Neural cell (in vitro differentiated cells): Measurements from ENCODE around the gene PACS2. TPM values are rescaled to one million over a fixed set of nuclear protein-coding genes. Genes with fewer than 3 reads are reported as not detected.

Experiments
- H2AFZ ChIP-seq: fragments of 200-600, 300-800 bp; sonication (generic), shearing (Covaris generic); 2 replicates; pipeline ENCODE4 v1.6.0; 2014; ENCODE audit warnings: low read depth, mild to moderate bottlenecking, antibody characterized with exemption, low read length, moderate library complexity
- H3F3A ChIP-seq: fragments of 200-600 bp; shearing (Covaris generic); 2 replicates; pipeline ENCODE4 v1.6.1; 2016; ENCODE audit warnings: mild to moderate bottlenecking, moderate library complexity, mixed read lengths, antibody characterized with exemption, low read length; ENCODE audit not compliant: insufficient read depth, poor library complexity, severe bottlenecking
- H3K27ac ChIP-seq: fragments of 200-600, 300-800 bp; sonication (generic), shearing (Covaris generic); 2 replicates; pipeline ENCODE4 v1.5.1; 2014; ENCODE audit warnings: mild to moderate bottlenecking, low read length, moderate library complexity
- H3K27me3 ChIP-seq: fragments of 300-800, 200-600 bp; sonication (generic), shearing (Covaris generic); 2 replicates; pipeline ENCODE4 v1.6.0; 2014; ENCODE audit warnings: mild to moderate bottlenecking, low read depth, low read length, moderate library complexity; ENCODE audit not compliant: insufficient read depth
- H3K36me3 ChIP-seq: fragments of 300-800, 200-600 bp; sonication (generic), shearing (Covaris generic); 2 replicates; pipeline ENCODE4 v1.5.1; 2014; ENCODE audit warnings: mild to moderate bottlenecking, antibody characterized with exemption, low read length, moderate library complexity; ENCODE audit not compliant: insufficient read depth
- H3K4me2 ChIP-seq: fragments of 300-800, 200-600 bp; sonication (generic), shearing (Covaris generic); 2 replicates; pipeline ENCODE4 v1.6.0; 2014; ENCODE audit warnings: mild to moderate bottlenecking, low read length
- H3K4me3 ChIP-seq: fragments of 300-800, 200-600 bp; sonication (generic), shearing (Covaris generic); 2 replicates; pipeline ENCODE4 v1.5.1; 2014; ENCODE audit warnings: mild to moderate bottlenecking, low read length, moderate library complexity
- H3K79me2 ChIP-seq: fragments of 200-600 bp; shearing (Covaris generic); replicated peaks from 2 replicates; pipeline ENCODE4 v1.6.0; 2014; ENCODE audit warnings: mild to moderate bottlenecking, low read length, moderate library complexity; ENCODE audit not compliant: insufficient read depth
- H3K9ac ChIP-seq: fragments of 300-800, 200-600 bp; sonication (generic), shearing (Covaris generic); 2 replicates; pipeline ENCODE4 v1.6.1; 2016; ENCODE audit warnings: mild to moderate bottlenecking, low read length, mixed read lengths
- H3K9me2 ChIP-seq: fragments of 200-600 bp; shearing (Covaris generic); 2 replicates; pipeline ENCODE4 v1.6.1; 2016; ENCODE audit warnings: mild to moderate bottlenecking, low read length, mixed read lengths; ENCODE audit not compliant: insufficient read depth
- H3K9me3 ChIP-seq: fragments of 200-600, 300-800 bp; sonication (generic), shearing (Covaris generic); 2 replicates; pipeline ENCODE4 v1.6.1; 2016; ENCODE audit warnings: mild to moderate bottlenecking, mixed run types, low read length, moderate library complexity, mixed read lengths
- H4K20me1 ChIP-seq: fragments of 200-600 bp; shearing (Covaris generic); 2 replicates; pipeline ENCODE4 v1.6.1; 2016; ENCODE audit warnings: mild to moderate bottlenecking, mixed run types; ENCODE audit not compliant: insufficient read depth
- CTCF ChIP-seq: fragments of 450-650 bp; IDR thresholded peaks from 2 replicates; pipeline ENCODE4 v1.5.1; 2014; ENCODE audit warnings: antibody characterized with exemption, mild to moderate bottlenecking, moderate library complexity; ENCODE audit not compliant: poor library complexity, severe bottlenecking
- EP300 ChIP-seq: fragments of 450-650 bp; conservative IDR thresholded peaks from 2 replicates; pipeline ENCODE4 v1.6.1; 2014; ENCODE audit warnings: antibody characterized with exemption, mild to moderate bottlenecking, moderate library complexity; ENCODE audit not compliant: poor library complexity, severe bottlenecking
- EZH2 ChIP-seq: fragments of 200-600, 300-800 bp; shearing (Covaris generic), sonication (generic); IDR thresholded peaks from 2 replicates; pipeline ENCODE4 v1.6.1; 2014; ENCODE audit warnings: antibody characterized with exemption, low read length, borderline replicate concordance, mild to moderate bottlenecking; ENCODE audit not compliant: insufficient read depth, poor library complexity, severe bottlenecking
- MXI1 ChIP-seq: fragments of 450-650 bp; conservative IDR thresholded peaks from 2 replicates; pipeline ENCODE4 v1.6.1; 2014; ENCODE audit warnings: antibody characterized with exemption, mild to moderate bottlenecking; ENCODE audit not compliant: poor library complexity, severe bottlenecking
- POLR2AphosphoS5 ChIP-seq: IDR thresholded peaks from 2 replicates; pipeline ENCODE4 v1.6.1; 2012
- RAD21 ChIP-seq: fragments of 450-650 bp; conservative IDR thresholded peaks from 2 replicates; pipeline ENCODE4 v1.6.1; 2014; ENCODE audit warnings: antibody characterized with exemption, mild to moderate bottlenecking, moderate library complexity
- REST ChIP-seq: IDR thresholded peaks from 2 replicates; pipeline ENCODE4 v1.6.1; 2012; ENCODE audit warnings: borderline replicate concordance
- SMC3 ChIP-seq: fragments of 450-650 bp; conservative IDR thresholded peaks from 2 replicates; pipeline ENCODE4 v1.6.1; 2014; ENCODE audit warnings: antibody characterized with exemption, mild to moderate bottlenecking, moderate library complexity; ENCODE audit not compliant: poor library complexity
- TAF1 ChIP-seq: IDR thresholded peaks from 2 replicates; pipeline ENCODE4 v1.6.1; 2012; ENCODE audit warnings: low read depth
- polyA plus RNA-seq: library from polyadenylated mRNA; depleted of rRNA; stranded (reverse); fragments of >200 nt; gene quantifications from 2 replicates; pipeline ENCODE4 v1.2.3, GENCODE V29; 2014

The PACS2 gene
- polyA plus RNA-seq, 1 donor from 2014 or later: 77.7 TPM

GRCh38 chr14:105411985-105412770, 97.6 kb downstream of the PACS2 start:
- Histone ChIP-seq H3K9me3 (no peaks in the 10 kb centered on the region), H2AFZ (no peak overlapping the region), H3K4me3 (no peak overlapping the region), H3K79me2 (no peaks in the 10 kb centered on the region), H4K20me1 (no peaks in the 10 kb centered on the region), H3K9me2 (no peaks in the 10 kb centered on the region), H3F3A (no peaks in the 10 kb centered on the region), H3K9ac (no peak overlapping the region), H3K4me2 (no peak overlapping the region), H3K27ac (no peak overlapping the region), H3K27me3 (peaks cover 17% of the 10 kb centered on the region), H3K36me3 (no peaks in the 10 kb centered on the region)
- no peak for TF ChIP-seq CTCF
- no peak for TF ChIP-seq RAD21
- TF ChIP-seq SMC3: no peak
- no peak for TF ChIP-seq MXI1
- no peak for TF ChIP-seq EZH2
- TF ChIP-seq TAF1: no peak
- no peak for TF ChIP-seq POLR2AphosphoS5
- no peak for TF ChIP-seq REST
- TF ChIP-seq EP300: no peak

GRCh38 chr14:105412771-105413543, 98.4 kb downstream of the PACS2 start:
- Histone ChIP-seq H3K27me3 (peaks cover 17% of the 10 kb centered on the region), H2AFZ (no peak overlapping the region), H3F3A (no peaks in the 10 kb centered on the region), H4K20me1 (no peaks in the 10 kb centered on the region), H3K9me2 (no peaks in the 10 kb centered on the region), H3K27ac (no peak overlapping the region), H3K4me2 (no peak overlapping the region), H3K36me3 (no peaks in the 10 kb centered on the region), H3K4me3 (no peak overlapping the region), H3K79me2 (no peaks in the 10 kb centered on the region), H3K9ac (no peak overlapping the region), H3K9me3 (no peaks in the 10 kb centered on the region)
- TF ChIP-seq CTCF (no peak), RAD21 (no peak), POLR2AphosphoS5 (no peak), EP300 (no peak), MXI1 (no peak), REST (no peak), SMC3 (no peak), EZH2 (no peak), TAF1 (no peak)
